ENCODE data around the gene LRMDA. TPM values are rescaled to one million over a fixed set of nuclear protein-coding genes. Genes with fewer than 3 reads are reported as not detected.

Gene LRMDA
- total RNA-seq, 2 experiments from 2014 or later: not detected

- Mint-ChIP-seq H3K4me1 (ENCODE audit: low read depth) (no peaks in the 10 kb centered on the region), H3K4me3 (no peak overlapping the region), H3K9me3 (no peaks in the 10 kb centered on the region), H3K27me3 (no peaks in the 10 kb centered on the region), H3K36me3 (ENCODE audit: low read depth) (no peaks in the 10 kb centered on the region), H3K27ac (no peak overlapping the region)
- H3K27ac ChIP-seq (ENCODE audit: low read depth in 1 of 2, low read length in 2 of 2): no peak overlapping the region
- no peaks in the 10 kb centered on the region for H3K27me3 ChIP-seq (ENCODE audit: control insufficient read depth in 1 of 2, insufficient read depth in 2 of 2, low read length in 2 of 2)
- TF ChIP-seq CTCF (IDR thresholded peaks at IDR 0.05): no peak
- ATAC-seq (ENCODE audit: poor library complexity) (no peak), DNase-seq (no peak)
- H3K4me3 ChIP-seq (ENCODE audit: low read length): no peak overlapping the region
- POLR2A ChIA-PET: no interaction called here
- H3K4me1 ChIP-seq (ENCODE audit: insufficient read depth, low read length): no peaks in the 10 kb centered on the region
- no peaks in the 10 kb centered on the region for H3K36me3 ChIP-seq (ENCODE audit: insufficient read depth, low read length)
- CTCF ChIA-PET: no interaction called here
- H3K9me3 ChIP-seq (ENCODE audit: control insufficient read depth in 1 of 2, insufficient read depth in 1 of 2, low read length in 2 of 2): no peaks in the 10 kb centered on the region
- intact Hi-C loops (cut with DNase I, micrococcal nuclease): no loop called here
Measured at GRCh38 chr10:76252733-76253132, 821.3 kb downstream of the LRMDA start.

- Histone ChIP-seq H3K9me3 (ENCODE audit: control insufficient read depth in 1 of 2, insufficient read depth in 1 of 2, low read length in 2 of 2) (peaks cover 0 to 2% of the 10 kb centered on the region in 2 experiments), H3K4me1 (ENCODE audit: insufficient read depth, low read length) (no peaks in the 10 kb centered on the region), H3K27ac (ENCODE audit: low read depth in 1 of 2, low read length in 2 of 2) (no peak overlapping the region), H3K27me3 (ENCODE audit: control insufficient read depth in 1 of 2, insufficient read depth in 2 of 2, low read length in 2 of 2) (no peaks in the 10 kb centered on the region), H3K36me3 (ENCODE audit: insufficient read depth, low read length) (no peaks in the 10 kb centered on the region), H3K4me3 (ENCODE audit: low read length) (no peak overlapping the region)
- H3K27me3 Mint-ChIP-seq: no peaks in the 10 kb centered on the region
- no peak for TF ChIP-seq CTCF (IDR thresholded peaks at IDR 0.05)
- no peak for ATAC-seq (ENCODE audit: poor library complexity)
- H3K4me1 Mint-ChIP-seq (ENCODE audit: low read depth): no peaks in the 10 kb centered on the region
- no peaks in the 10 kb centered on the region for H3K36me3 Mint-ChIP-seq (ENCODE audit: low read depth)
- no peak overlapping the region for H3K27ac Mint-ChIP-seq
- H3K4me3 Mint-ChIP-seq: no peak overlapping the region
- CTCF ChIA-PET: no interaction called here
- DNase-seq: no peak
- peaks cover 6% of the 10 kb centered on the region for H3K9me3 Mint-ChIP-seq
- intact Hi-C loops (cut with DNase I, micrococcal nuclease): no loop called here
- POLR2A ChIA-PET: no interaction called here
Measured at GRCh38 chr10:76255241-76255640, 823.8 kb downstream of the LRMDA start.

GRCh38 chr10:76257816-76258215, 826.4 kb downstream of the LRMDA start:
- TF ChIP-seq CTCF (IDR thresholded peaks at IDR 0.05): no peak
- CTCF ChIA-PET: no interaction called here
- no peaks in the 10 kb centered on the region for H3K27me3 ChIP-seq (ENCODE audit: control insufficient read depth in 1 of 2, insufficient read depth in 2 of 2, low read length in 2 of 2)
- POLR2A ChIA-PET: no interaction called here
- no peaks in the 10 kb centered on the region for H3K27me3 Mint-ChIP-seq
- no peak for ATAC-seq (ENCODE audit: poor library complexity)
- no peaks in the 10 kb centered on the region for H3K36me3 ChIP-seq (ENCODE audit: insufficient read depth, low read length)
- no peaks in the 10 kb centered on the region for H3K4me1 ChIP-seq (ENCODE audit: insufficient read depth, low read length)
- no peaks in the 10 kb centered on the region for H3K36me3 Mint-ChIP-seq (ENCODE audit: low read depth)
- H3K4me3 Mint-ChIP-seq: no peak overlapping the region
- DNase-seq: no peak
- H3K27ac Mint-ChIP-seq: no peak overlapping the region
- intact Hi-C loops (cut with DNase I, micrococcal nuclease): no loop called here
- peaks cover 11% of the 10 kb centered on the region for H3K9me3 Mint-ChIP-seq
- H3K27ac ChIP-seq (ENCODE audit: low read depth in 1 of 2, low read length in 2 of 2): no peak overlapping the region
- H3K9me3 ChIP-seq (ENCODE audit: control insufficient read depth in 1 of 2, insufficient read depth in 1 of 2, low read length in 2 of 2): peaks cover 5 to 6% of the 10 kb centered on the region in 2 experiments
- no peak overlapping the region for H3K4me3 ChIP-seq (ENCODE audit: low read length)
- H3K4me1 Mint-ChIP-seq (ENCODE audit: low read depth): no peaks in the 10 kb centered on the region
